Measurements from ENCODE around the gene TMEM119. TPM values are rescaled to one million over a fixed set of nuclear protein-coding genes. Genes with fewer than 3 reads are reported as not detected.
"Not testable (repeated sequence)": the region's sequence is repeated elsewhere in the genome, so short reads cannot be mapped to it uniquely, and the experiment has no call there.

TMEM119 gene
- total and polyA plus RNA-seq, 5 experiments from 2014 or later, result 0.06 to 0.77 (median 0.24) TPM; not detected in 1

DNA sequence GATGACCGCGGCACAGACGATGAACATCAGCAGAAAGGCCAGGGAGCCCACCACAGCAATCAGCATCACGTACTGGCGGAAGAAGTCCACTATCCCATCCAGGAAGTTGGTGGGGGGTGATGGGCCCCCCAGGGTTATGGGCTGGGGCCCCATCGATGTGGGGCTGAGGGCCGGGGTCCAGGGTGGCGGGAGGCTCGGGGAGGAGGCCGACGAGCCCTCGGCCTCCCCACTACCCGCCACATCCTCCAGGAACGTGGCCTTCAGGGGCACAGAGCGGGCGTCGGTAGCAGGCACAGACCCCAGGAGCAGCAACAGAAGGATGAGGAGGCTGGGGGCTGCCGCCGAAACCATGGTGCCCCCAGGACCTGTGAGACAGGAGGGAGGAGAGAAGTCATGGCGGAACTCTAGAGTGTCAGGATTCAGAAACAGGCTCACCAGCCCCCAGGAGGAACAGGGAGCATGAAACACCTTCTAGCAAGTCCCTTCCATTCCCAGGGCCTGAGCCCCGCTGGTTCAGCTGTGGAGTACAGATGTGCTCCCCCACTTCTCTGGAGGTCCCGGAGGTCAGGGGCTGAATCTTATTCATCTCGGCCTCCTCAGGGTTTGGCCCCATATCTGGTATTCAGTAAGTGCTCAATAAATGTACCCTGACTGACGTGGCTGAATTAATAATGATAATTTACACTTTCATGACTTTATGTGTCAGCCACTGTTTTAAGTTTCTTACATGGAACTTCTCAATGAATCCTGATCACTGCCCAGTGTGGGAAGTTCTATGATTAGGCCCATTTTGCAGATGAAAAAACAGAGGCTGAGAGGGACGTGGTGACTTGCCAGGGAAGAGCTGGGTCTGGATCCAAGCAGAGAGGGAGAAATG lies 5.6 kb downstream of the TMEM119 start:
- no peaks in the 10 kb centered on the region for H3K4me1 Mint-ChIP-seq
- DNase-seq, result peak in 1 of 10 donors; percentile 37
- POLR2A ChIA-PET, result interaction anchor here (0.5 kb wide), 1 partner anchor 852 kb away, joined by 3 read pairs; no protein-coding TSS in a partner anchor
- H3K36me3 Mint-ChIP-seq, result no peaks in the 10 kb centered on the region
- H3K9me3 Mint-ChIP-seq, result no peaks in the 10 kb centered on the region
- no peak overlapping the region for H3K4me3 Mint-ChIP-seq
- no peak for ATAC-seq
- no peaks in the 10 kb centered on the region for H3K27me3 Mint-ChIP-seq
- H3K27ac Mint-ChIP-seq, result peak overlapping the region in 1 of 10 donors; percentile 71

DNA sequence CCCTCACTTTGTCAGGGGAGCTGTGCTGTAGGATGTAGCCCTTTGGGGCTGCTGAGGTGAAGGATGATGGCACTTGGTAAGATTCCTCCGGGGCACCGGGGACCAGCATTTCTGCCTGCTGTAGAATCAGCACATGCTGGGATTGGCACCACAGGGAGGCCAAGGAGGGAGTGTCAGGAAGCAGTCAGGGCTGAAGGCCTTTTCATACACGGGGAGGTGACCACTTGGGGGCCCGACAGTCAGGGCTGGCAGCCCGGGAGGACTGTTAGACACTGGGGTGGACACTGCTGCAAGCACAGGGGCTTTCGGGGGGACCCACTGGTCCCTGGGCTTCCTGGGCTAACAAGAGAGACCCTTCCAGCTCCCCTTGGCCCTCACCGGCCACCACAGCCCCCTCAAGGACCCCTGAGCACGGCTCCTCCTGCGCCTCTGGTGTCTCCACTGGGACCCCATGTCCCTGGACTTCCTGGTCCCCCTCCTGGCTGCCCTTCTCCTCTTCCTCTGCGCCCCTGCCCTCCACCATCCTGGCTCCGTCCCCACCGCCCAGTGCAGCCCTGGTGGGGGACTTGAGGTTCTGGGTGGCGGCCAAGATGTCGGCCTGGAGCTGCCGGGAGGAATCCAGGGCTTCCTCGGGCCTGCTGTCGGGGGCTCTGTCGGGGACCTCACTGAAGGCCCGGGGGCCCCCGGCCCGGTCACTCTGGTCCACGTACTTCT lies 6.5 kb downstream of the TMEM119 start:
- H3K4me3 Mint-ChIP-seq, result no peak overlapping the region
- POLR2A ChIA-PET, result interaction anchor here (0.6 kb wide), 1 partner anchor 455 kb away, joined by 4 read pairs; no protein-coding TSS in a partner anchor
- H3K9me3 Mint-ChIP-seq, result no peaks in the 10 kb centered on the region
- H3K27me3 Mint-ChIP-seq, result no peaks in the 10 kb centered on the region
- no peaks in the 10 kb centered on the region for H3K36me3 Mint-ChIP-seq
- H3K27ac Mint-ChIP-seq, result peak overlapping the region in 1 of 10 donors; percentile 53
- ATAC-seq, result no peak
- peak in 1 of 10 donors; percentile 23 for DNase-seq
- H3K4me1 Mint-ChIP-seq, result no peaks in the 10 kb centered on the region

DNA sequence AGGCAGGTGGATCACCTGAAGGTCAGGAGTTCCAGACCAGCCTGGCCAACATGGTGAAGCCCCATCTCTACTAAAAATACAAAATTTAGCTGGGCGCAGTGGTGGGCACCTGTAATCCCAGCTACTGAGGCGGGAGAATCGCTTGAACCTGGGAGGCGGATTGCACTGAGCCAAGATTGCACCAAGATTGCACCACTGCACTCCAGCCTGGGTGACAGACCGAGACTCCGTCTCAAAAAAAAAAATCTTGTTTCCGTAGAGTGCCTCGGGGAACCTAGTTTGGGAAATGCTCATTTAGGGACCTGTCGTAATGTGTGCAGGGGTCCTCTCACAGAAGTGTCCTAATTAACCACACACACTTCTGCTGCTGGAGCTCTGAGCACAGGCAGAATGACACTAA lies 7.4 kb downstream of the TMEM119 start:
- DNase-seq, H3K36me3 Mint-ChIP-seq, H3K27me3 Mint-ChIP-seq, H3K27ac Mint-ChIP-seq, H3K4me3 Mint-ChIP-seq, ATAC-seq, H3K9me3 Mint-ChIP-seq, H3K4me1 Mint-ChIP-seq: not testable (repeated sequence)
- POLR2A ChIA-PET, result interaction anchor here (0.6 kb wide), 1 partner anchor 28 kb away, joined by 3 read pairs; no protein-coding TSS in a partner anchor

DNA sequence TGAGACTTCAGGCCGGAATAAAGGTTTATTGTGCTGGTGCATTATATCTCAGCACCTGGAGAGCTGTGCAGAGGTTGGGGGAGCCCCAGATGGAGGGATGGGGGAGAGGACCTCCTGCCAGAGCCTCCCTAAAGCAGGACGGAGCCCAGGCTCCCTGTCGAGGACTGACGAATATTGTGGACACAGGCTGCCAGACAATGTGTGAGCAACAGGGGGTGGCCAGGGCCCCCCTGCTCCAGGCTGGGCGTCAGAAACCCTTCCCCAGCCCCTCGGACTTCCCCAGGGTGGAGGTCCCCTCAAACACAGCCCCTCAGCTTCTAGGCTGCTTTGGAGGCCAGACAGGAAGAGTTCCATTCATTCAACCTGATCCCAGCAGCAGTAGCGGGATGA lies 8.0 kb downstream of the TMEM119 start:
- H3K4me3 Mint-ChIP-seq, result no peak overlapping the region
- no peaks in the 10 kb centered on the region for H3K9me3 Mint-ChIP-seq
- no peaks in the 10 kb centered on the region for H3K36me3 Mint-ChIP-seq
- H3K4me1 Mint-ChIP-seq, result no peaks in the 10 kb centered on the region
- H3K27ac Mint-ChIP-seq, result peak overlapping the region in 1 of 10 donors; percentile 50
- ATAC-seq (no peak), DNase-seq (peak in 1 of 10 donors; percentile 36)
- H3K27me3 Mint-ChIP-seq, result peaks cover 0 to under 1% (median 0%) of the 10 kb centered on the region in 5 donors
- POLR2A ChIA-PET, result interaction anchor here (0.6 kb wide), 1 partner anchor 28 kb away, joined by 3 read pairs; no protein-coding TSS in a partner anchor

DNA sequence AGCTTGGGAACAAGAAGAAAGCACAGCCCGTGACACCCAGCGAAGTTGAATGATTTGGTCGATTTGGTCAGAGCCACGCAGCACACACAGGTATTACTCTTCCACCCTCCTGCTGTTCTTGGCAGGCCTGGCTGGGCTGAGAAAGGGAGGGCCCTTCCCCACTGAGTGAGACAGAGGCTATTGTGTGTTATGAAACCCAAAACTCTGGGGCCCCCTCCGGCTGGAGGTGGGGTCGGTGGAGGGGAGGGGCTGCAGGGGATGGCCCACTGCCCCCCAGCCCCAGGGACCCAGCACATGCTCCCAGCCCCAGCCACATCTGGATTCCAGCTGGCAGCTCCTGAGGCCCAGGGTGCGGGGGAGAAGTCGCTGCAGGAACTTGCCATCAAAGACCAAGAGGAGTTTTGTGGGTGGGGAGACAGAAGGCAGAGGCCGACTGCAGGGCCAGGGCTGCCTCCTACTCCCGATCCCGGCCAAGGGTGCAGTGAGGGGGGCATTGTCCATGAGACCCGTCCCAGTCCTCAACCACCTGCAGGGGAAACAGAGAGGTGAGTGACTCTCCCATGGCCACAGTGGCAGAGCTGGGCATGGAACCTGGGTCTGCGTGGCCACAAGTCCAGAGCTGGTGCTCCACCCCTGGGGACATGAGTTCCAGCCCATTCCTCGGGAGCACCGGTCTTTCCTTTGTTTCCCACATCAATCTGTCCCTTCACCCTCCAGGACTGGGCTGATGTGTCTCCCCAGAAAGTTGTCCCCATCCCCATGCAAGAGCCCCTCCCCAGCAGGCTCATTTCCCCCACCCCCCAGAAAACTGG lies 8.7 kb downstream of the TMEM119 start:
- no peak overlapping the region for H3K4me3 Mint-ChIP-seq
- H3K27me3 Mint-ChIP-seq, result peaks cover 0 to 1% (median 0%) of the 10 kb centered on the region in 5 donors
- no peak overlapping the region for H3K27ac Mint-ChIP-seq
- no peak for ATAC-seq
- H3K9me3 Mint-ChIP-seq, result no peaks in the 10 kb centered on the region
- DNase-seq, result peak in 1 of 10 donors; percentile 43
- POLR2A ChIA-PET, result no interaction called here
- H3K36me3 Mint-ChIP-seq, result no peaks in the 10 kb centered on the region
- no peaks in the 10 kb centered on the region for H3K4me1 Mint-ChIP-seq

DNA sequence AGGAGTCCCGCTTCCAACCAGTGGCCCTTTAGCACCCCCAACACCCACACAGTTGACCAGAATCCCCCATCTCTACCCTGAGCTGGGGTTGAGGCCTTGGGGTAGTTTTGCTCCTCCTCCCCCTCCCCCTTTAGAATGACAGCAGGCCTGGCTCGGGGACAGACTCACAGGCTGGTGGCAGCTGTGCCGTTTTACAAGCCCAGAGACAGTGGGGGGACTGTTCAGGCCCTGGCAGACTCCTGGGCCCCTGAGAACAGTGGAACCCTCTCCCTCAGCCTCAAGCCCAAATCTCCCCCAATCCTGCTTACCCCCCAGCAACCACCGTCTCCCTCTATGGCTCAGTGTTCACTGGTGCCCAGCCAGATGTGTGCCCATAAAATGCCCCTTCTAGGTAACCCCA lies 10.1 kb downstream of the TMEM119 start:
- no peaks in the 10 kb centered on the region for H3K9me3 Mint-ChIP-seq

DNA sequence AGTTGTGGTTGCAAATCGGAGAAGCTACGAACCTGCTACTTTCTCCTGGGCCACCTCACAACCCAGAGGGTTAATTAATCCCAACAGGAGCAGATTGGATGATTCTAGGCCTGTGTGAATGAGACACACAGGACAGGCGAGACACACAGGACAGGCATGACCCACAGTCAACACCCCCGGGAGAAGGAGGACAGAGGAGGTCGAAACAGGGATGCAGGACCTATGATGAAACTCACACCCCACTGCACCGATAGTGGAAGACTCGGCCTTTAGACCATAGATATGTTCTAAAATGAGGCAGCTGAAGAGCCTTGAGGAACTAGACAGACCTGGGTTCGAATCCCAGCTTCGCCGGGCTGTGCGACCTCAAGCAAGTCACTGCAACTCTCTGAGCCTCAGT lies 11.6 kb downstream of the TMEM119 start:
- DNase-seq, result peak in 1 of 10 donors; percentile 51
- Mint-ChIP-seq H3K4me3 (no peak overlapping the region), H3K9me3 (no peaks in the 10 kb centered on the region), H3K27me3 (peaks cover 0 to 1% (median 0%) of the 10 kb centered on the region in 5 donors), H3K36me3 (no peaks in the 10 kb centered on the region), H3K27ac (no peak overlapping the region), H3K4me1 (no peaks in the 10 kb centered on the region)
- POLR2A ChIA-PET, result no interaction called here
- ATAC-seq, result no peak

More for the DNA sequence above, 10.1 kb downstream of the TMEM119 start:
- H3K27me3 Mint-ChIP-seq, result peaks cover 0 to 1% (median 0%) of the 10 kb centered on the region in 5 donors
- ATAC-seq (no peak), DNase-seq (peak in 1 of 10 donors; percentile 48)
- H3K4me3 Mint-ChIP-seq, result no peak overlapping the region
- POLR2A ChIA-PET, result interaction anchor here (0.6 kb wide), 1 partner anchor 1312 kb away, joined by 3 read pairs; no protein-coding TSS in a partner anchor
- H3K27ac Mint-ChIP-seq, result peak overlapping the region in 1 of 10 donors; percentile 28
- H3K36me3 Mint-ChIP-seq, result no peaks in the 10 kb centered on the region
- H3K4me1 Mint-ChIP-seq, result no peaks in the 10 kb centered on the region

DNA sequence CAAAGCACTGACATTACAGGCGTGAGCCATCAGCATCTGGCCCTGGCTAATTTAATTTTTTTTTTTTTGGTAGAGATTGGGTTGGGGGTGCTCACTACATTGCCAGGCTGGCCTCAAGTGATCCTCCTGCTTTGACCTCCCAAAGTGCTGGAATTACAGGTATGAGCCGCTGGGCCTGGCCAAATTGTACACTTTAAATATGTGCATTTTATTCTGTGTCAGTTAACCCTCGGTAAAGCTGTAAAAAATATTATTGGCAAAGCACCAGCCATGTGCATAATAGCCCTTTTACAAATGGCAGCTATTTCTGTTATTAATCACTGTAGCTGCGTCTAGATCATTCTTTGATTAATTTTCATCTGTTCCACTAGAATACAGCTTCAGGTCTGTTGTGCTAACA lies 12.0 kb downstream of the TMEM119 start:
- Mint-ChIP-seq H3K9me3 (no peaks in the 10 kb centered on the region), H3K36me3 (no peaks in the 10 kb centered on the region), H3K4me1 (no peaks in the 10 kb centered on the region), H3K4me3 (no peak overlapping the region), H3K27ac (no peak overlapping the region), H3K27me3 (peaks cover 0 to 1% (median 0%) of the 10 kb centered on the region in 5 donors)
- DNase-seq (no peak), ATAC-seq (no peak)
- POLR2A ChIA-PET, result no interaction called here

DNA sequence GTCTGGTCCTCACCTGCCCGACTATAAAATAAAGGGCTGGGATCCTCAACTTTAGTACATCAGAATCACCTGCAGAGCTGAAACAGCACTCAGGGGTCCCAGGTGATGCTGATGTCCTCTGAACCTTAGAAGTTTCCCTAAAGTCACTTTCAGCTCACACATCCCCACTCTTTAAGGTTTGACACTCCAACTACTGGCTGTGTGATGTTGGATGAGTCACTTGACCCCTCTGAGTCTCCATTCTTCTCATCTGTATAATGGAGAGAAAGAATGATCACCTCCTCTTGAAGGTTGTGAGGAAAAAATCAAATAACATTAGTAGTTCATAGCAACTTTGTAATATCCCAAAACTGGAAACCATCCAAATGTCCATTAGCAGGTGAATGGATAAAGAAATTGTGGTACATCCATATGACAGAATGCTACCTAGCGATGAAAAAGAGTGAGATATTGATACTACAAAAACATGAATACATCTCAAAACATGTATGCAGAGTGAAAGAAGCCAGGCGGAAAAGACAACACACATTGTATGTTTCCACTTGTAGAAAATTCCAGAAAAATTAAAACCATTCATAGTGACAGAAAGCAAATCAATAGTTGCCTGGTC lies 13.3 kb downstream of the TMEM119 start:
- H3K36me3 Mint-ChIP-seq, result no peaks in the 10 kb centered on the region
- H3K27me3 Mint-ChIP-seq, result peaks cover 0 to 1% (median 0%) of the 10 kb centered on the region in 5 donors
- peak overlapping the region in 2 of 10 donors; percentile 34 to 65 for H3K27ac Mint-ChIP-seq
- H3K9me3 Mint-ChIP-seq, result no peaks in the 10 kb centered on the region
- no peak for ATAC-seq
- POLR2A ChIA-PET, result interaction anchor here (0.9 kb wide), 1 partner anchor 9 kb away, joined by 3 read pairs; no protein-coding TSS in a partner anchor
- H3K4me3 Mint-ChIP-seq, result no peak overlapping the region
- DNase-seq, result no peak
- H3K4me1 Mint-ChIP-seq, result peaks cover 0 to 1% (median 0%) of the 10 kb centered on the region in 4 donors

DNA sequence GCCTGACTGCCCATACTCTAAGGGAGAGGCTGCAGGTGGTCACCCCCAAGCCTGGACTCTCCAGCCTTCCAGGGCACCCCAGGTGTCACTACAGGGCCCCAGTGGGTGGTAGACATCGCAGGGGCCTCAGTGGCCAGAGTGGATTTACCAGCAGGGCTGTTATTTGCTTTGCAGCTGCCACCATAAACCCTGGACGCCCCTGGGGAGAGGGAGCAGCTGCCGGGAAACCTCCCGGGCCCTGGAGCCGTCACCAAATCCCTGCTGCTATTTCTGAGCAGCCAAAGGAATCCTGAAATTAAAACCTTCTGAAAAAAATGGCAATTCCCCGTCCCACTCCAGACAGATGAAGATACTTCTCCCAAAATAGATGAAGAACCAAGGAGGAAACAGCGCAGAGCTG lies 13.9 kb downstream of the TMEM119 start:
- Mint-ChIP-seq H3K9me3 (peaks cover 0 to 5% (median 0%) of the 10 kb centered on the region in 9 donors), H3K27ac (peak overlapping the region in 2 of 10 donors; percentile 34 to 65), H3K4me1 (peaks cover 0 to 6% (median 3%) of the 10 kb centered on the region in 4 donors), H3K4me3 (no peak overlapping the region), H3K36me3 (no peaks in the 10 kb centered on the region), H3K27me3 (peaks cover 0 to 1% (median 0%) of the 10 kb centered on the region in 5 donors)
- ATAC-seq (no peak), DNase-seq (peak in 1 of 10 donors; percentile 34)
- POLR2A ChIA-PET, result interaction anchor here (0.9 kb wide), 1 partner anchor 8 kb away, joined by 3 read pairs; no protein-coding TSS in a partner anchor

DNA sequence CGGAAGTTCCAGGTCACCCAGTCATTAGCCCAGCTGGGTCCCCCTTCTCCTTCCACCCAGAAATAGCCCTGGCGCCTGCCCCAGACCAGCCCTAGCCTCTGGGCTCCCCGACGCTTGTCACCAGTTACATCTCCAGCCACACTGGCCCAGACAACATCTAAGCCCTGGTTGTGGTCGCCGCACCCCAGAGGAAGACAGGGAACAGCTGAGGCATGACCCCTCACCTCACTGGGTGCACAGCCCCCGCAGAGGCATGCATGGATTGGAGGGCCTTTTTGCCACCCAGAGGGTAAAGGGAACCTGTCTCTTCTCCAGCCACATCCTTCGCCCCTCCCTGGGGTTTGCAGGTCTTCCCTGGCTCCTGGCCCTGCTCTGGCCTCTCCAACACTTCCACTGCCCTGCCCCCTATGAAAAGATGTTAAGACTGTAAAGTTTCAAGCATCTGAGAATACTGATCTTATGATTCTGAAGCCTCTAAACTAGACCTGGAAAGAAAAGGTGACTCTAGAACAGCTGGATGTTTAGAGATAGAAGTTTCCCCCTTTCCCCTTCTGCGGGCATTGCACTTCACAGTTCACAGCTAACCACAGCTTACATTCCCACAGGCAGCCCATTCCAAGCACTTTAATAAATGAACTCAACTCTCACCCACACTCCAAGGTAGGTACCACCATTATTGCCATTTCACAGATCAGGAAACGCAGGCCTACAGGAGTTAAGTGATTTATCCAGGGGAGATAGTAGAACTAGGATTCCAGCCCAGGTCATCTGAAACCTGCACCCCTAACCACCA lies 14.7 kb downstream of the TMEM119 start:
- DNase-seq (peak in 1 of 10 donors; percentile 43), ATAC-seq (no peak)
- POLR2A ChIA-PET, result no interaction called here
- Mint-ChIP-seq H3K27me3 (peaks cover 0 to 1% (median 0%) of the 10 kb centered on the region in 5 donors), H3K4me1 (peaks cover 0 to 10% (median 4%) of the 10 kb centered on the region in 4 donors), H3K27ac (peak overlapping the region in 2 of 10 donors; percentile 4 to 39), H3K36me3 (no peaks in the 10 kb centered on the region), H3K4me3 (no peak overlapping the region), H3K9me3 (peaks cover 0 to 14% (median 0%) of the 10 kb centered on the region in 9 donors)
